Measurements from ENCODE around the gene SPATA9. TPM values are rescaled to one million over a fixed set of nuclear protein-coding genes. Genes with fewer than 3 reads are reported as not detected.
"Not testable (repeated sequence)": the region's sequence is repeated elsewhere in the genome, so short reads cannot be mapped to it uniquely, and the experiment has no call there.

The SPATA9 gene
- total and polyA plus RNA-seq, 5 donors from 2014 or later, result 0.28 TPM; not detected in 4

- H3K9me3 ChIP-seq (ENCODE audit: control insufficient read depth in 2 of 2, low read length in 2 of 2), result no peaks in the 10 kb centered on the region
- Mint-ChIP-seq H3K27ac (no peak overlapping the region), H3K36me3 (no peaks in the 10 kb centered on the region), H3K4me1 (peaks cover 0 to 2% (median 0%) of the 10 kb centered on the region in 4 donors), H3K4me3 (no peak overlapping the region), H3K9me3 (peaks cover 0 to 3% (median 0%) of the 10 kb centered on the region in 7 donors), H3K27me3 (peaks cover 13% of the 10 kb centered on the region)
- no peak for DNase-seq
- no peaks in the 10 kb centered on the region for H3K36me3 ChIP-seq (ENCODE audit: control insufficient read depth, insufficient read depth, low read length)
- ATAC-seq (ENCODE audit: low read depth in 2 of 2), result no peak
- H3K27ac ChIP-seq (ENCODE audit: insufficient read depth, low read length, poor library complexity, severe bottlenecking), result no peak overlapping the region
- H3K4me3 ChIP-seq (ENCODE audit: low read depth, low read length), result no peak overlapping the region
- no peaks in the 10 kb centered on the region for H3K4me1 ChIP-seq (ENCODE audit: control insufficient read depth, insufficient read depth, low read length, poor library complexity, severe bottlenecking)
- no peaks in the 10 kb centered on the region for H3K27me3 ChIP-seq (ENCODE audit: control insufficient read depth, insufficient read depth, low read length)
Measured at GRCh38 chr5:95712347-95712958, 29.7 kb upstream of the SPATA9 start.

- Histone ChIP-seq H3K27ac (ENCODE audit: insufficient read depth, low read length, poor library complexity, severe bottlenecking) (no peak overlapping the region), H3K4me1 (ENCODE audit: control insufficient read depth, insufficient read depth, low read length, poor library complexity, severe bottlenecking) (no peaks in the 10 kb centered on the region), H3K4me3 (ENCODE audit: low read depth, low read length) (no peak overlapping the region), H3K36me3 (ENCODE audit: control insufficient read depth, insufficient read depth, low read length) (no peaks in the 10 kb centered on the region), H3K27me3 (ENCODE audit: control insufficient read depth, insufficient read depth, low read length) (no peaks in the 10 kb centered on the region), H3K9me3 (ENCODE audit: control insufficient read depth in 2 of 2, low read length in 2 of 2) (no peaks in the 10 kb centered on the region)
- Mint-ChIP-seq H3K4me1 (peaks cover 0 to 2% (median 0%) of the 10 kb centered on the region in 4 donors), H3K4me3 (no peak overlapping the region), H3K27me3 (peaks cover 21% of the 10 kb centered on the region), H3K9me3 (peaks cover 0 to 3% (median 0%) of the 10 kb centered on the region in 7 donors), H3K36me3 (no peaks in the 10 kb centered on the region), H3K27ac (no peak overlapping the region)
- DNase-seq (no peak), ATAC-seq (ENCODE audit: low read depth in 2 of 2) (no peak)
Measured at GRCh38 chr5:95711501-95712346, 28.9 kb upstream of the SPATA9 start.

- not testable (repeated sequence) for H3K4me3 ChIP-seq (ENCODE audit: low read depth, low read length); H3K9me3 Mint-ChIP-seq; H3K9me3 ChIP-seq (ENCODE audit: control insufficient read depth in 2 of 2, low read length in 2 of 2); H3K27me3 ChIP-seq (ENCODE audit: control insufficient read depth, insufficient read depth, low read length); H3K27ac ChIP-seq (ENCODE audit: insufficient read depth, low read length, poor library complexity, severe bottlenecking); H3K4me3 Mint-ChIP-seq; H3K36me3 Mint-ChIP-seq; H3K36me3 ChIP-seq (ENCODE audit: control insufficient read depth, insufficient read depth, low read length); H3K4me1 ChIP-seq (ENCODE audit: control insufficient read depth, insufficient read depth, low read length, poor library complexity, severe bottlenecking); DNase-seq; ATAC-seq (ENCODE audit: low read depth in 2 of 2); H3K4me1 Mint-ChIP-seq; H3K27ac Mint-ChIP-seq
- H3K27me3 Mint-ChIP-seq, result peaks cover 21% of the 10 kb centered on the region
Measured at GRCh38 chr5:95710651-95711500, 28.1 kb upstream of the SPATA9 start.

GRCh38 chr5:95709967-95710650 lies 27.3 kb upstream of the SPATA9 start:
- H3K27ac Mint-ChIP-seq, result no peak overlapping the region
- Histone ChIP-seq H3K4me3 (ENCODE audit: low read depth, low read length) (no peak overlapping the region), H3K9me3 (ENCODE audit: control insufficient read depth in 2 of 2, low read length in 2 of 2) (no peaks in the 10 kb centered on the region), H3K27me3 (ENCODE audit: control insufficient read depth, insufficient read depth, low read length) (no peaks in the 10 kb centered on the region), H3K36me3 (ENCODE audit: control insufficient read depth, insufficient read depth, low read length) (no peaks in the 10 kb centered on the region), H3K27ac (ENCODE audit: insufficient read depth, low read length, poor library complexity, severe bottlenecking) (no peak overlapping the region), H3K4me1 (ENCODE audit: control insufficient read depth, insufficient read depth, low read length, poor library complexity, severe bottlenecking) (no peaks in the 10 kb centered on the region)
- ATAC-seq (ENCODE audit: low read depth in 2 of 2), result no peak
- no peaks in the 10 kb centered on the region for H3K36me3 Mint-ChIP-seq
- peaks cover 21% of the 10 kb centered on the region for H3K27me3 Mint-ChIP-seq
- H3K9me3 Mint-ChIP-seq, result peaks cover 0 to 3% (median 0%) of the 10 kb centered on the region in 7 donors
- no peak overlapping the region for H3K4me3 Mint-ChIP-seq
- H3K4me1 Mint-ChIP-seq, result no peaks in the 10 kb centered on the region
- DNase-seq, result no peak

- Mint-ChIP-seq H3K4me3 (no peak overlapping the region), H3K27me3 (peaks cover 25% of the 10 kb centered on the region), H3K4me1 (no peaks in the 10 kb centered on the region), H3K36me3 (no peaks in the 10 kb centered on the region), H3K27ac (no peak overlapping the region), H3K9me3 (peaks cover 0 to 3% (median 0%) of the 10 kb centered on the region in 7 donors)
- Histone ChIP-seq H3K9me3 (ENCODE audit: control insufficient read depth in 2 of 2, low read length in 2 of 2) (no peaks in the 10 kb centered on the region), H3K27me3 (ENCODE audit: control insufficient read depth, insufficient read depth, low read length) (peaks cover 2% of the 10 kb centered on the region), H3K4me3 (ENCODE audit: low read depth, low read length) (no peak overlapping the region), H3K36me3 (ENCODE audit: control insufficient read depth, insufficient read depth, low read length) (no peaks in the 10 kb centered on the region), H3K27ac (ENCODE audit: insufficient read depth, low read length, poor library complexity, severe bottlenecking) (no peak overlapping the region), H3K4me1 (ENCODE audit: control insufficient read depth, insufficient read depth, low read length, poor library complexity, severe bottlenecking) (no peaks in the 10 kb centered on the region)
- ATAC-seq (ENCODE audit: low read depth in 2 of 2) (no peak), DNase-seq (no peak)
Measured at GRCh38 chr5:95708876-95709275, 26.1 kb upstream of the SPATA9 start.

GRCh38 chr5:95707534-95708188 lies 24.9 kb upstream of the SPATA9 start:
- not testable (repeated sequence) for DNase-seq; H3K4me3 Mint-ChIP-seq; H3K9me3 ChIP-seq (ENCODE audit: control insufficient read depth in 2 of 2, low read length in 2 of 2); H3K27ac ChIP-seq (ENCODE audit: insufficient read depth, low read length, poor library complexity, severe bottlenecking); H3K4me3 ChIP-seq (ENCODE audit: low read depth, low read length); H3K36me3 ChIP-seq (ENCODE audit: control insufficient read depth, insufficient read depth, low read length); H3K27ac Mint-ChIP-seq; H3K36me3 Mint-ChIP-seq; ATAC-seq (ENCODE audit: low read depth in 2 of 2); H3K4me1 ChIP-seq (ENCODE audit: control insufficient read depth, insufficient read depth, low read length, poor library complexity, severe bottlenecking); H3K4me1 Mint-ChIP-seq; H3K9me3 Mint-ChIP-seq; H3K27me3 ChIP-seq (ENCODE audit: control insufficient read depth, insufficient read depth, low read length)
- peaks cover 26% of the 10 kb centered on the region for H3K27me3 Mint-ChIP-seq

GRCh38 chr5:95707055-95707454 lies 24.3 kb upstream of the SPATA9 start:
- Histone ChIP-seq H3K9me3 (ENCODE audit: control insufficient read depth in 2 of 2, low read length in 2 of 2) (no peaks in the 10 kb centered on the region), H3K36me3 (ENCODE audit: control insufficient read depth, insufficient read depth, low read length) (no peaks in the 10 kb centered on the region), H3K4me1 (ENCODE audit: control insufficient read depth, insufficient read depth, low read length, poor library complexity, severe bottlenecking) (no peaks in the 10 kb centered on the region), H3K4me3 (ENCODE audit: low read depth, low read length) (no peak overlapping the region), H3K27ac (ENCODE audit: insufficient read depth, low read length, poor library complexity, severe bottlenecking) (no peak overlapping the region), H3K27me3 (ENCODE audit: control insufficient read depth, insufficient read depth, low read length) (peaks cover 3% of the 10 kb centered on the region)
- peaks cover 32% of the 10 kb centered on the region for H3K27me3 Mint-ChIP-seq
- no peaks in the 10 kb centered on the region for H3K36me3 Mint-ChIP-seq
- no peak for ATAC-seq (ENCODE audit: low read depth in 2 of 2)
- H3K4me3 Mint-ChIP-seq, result no peak overlapping the region
- no peak overlapping the region for H3K27ac Mint-ChIP-seq
- H3K4me1 Mint-ChIP-seq, result no peaks in the 10 kb centered on the region
- no peaks in the 10 kb centered on the region for H3K9me3 Mint-ChIP-seq
- DNase-seq, result no peak
